H1 (cell line): ENCODE data around the gene SHTN1. TPM values are rescaled to one million over a fixed set of nuclear protein-coding genes. Genes with fewer than 3 reads are reported as not detected.

ENCODE experiments used
- ATF3 ChIP-seq: IDR thresholded peaks from 2 replicates; pipeline ENCODE4 v1.6.1; 2011; ENCODE audit warnings: low read depth, mild to moderate bottlenecking, low read length; ENCODE audit not compliant: insufficient read depth
- YY1 ChIP-seq: IDR thresholded peaks from 2 replicates; pipeline ENCODE4 v1.6.1; 2011; ENCODE audit warnings: low read depth, mild to moderate bottlenecking, low read length
- polyA plus RNA-seq, 7 experiments: library from polyadenylated mRNA; depleted of rRNA in 3 of 7; stranded (reverse) in 5 of 7; unstranded in 2 of 7; fragments of >200 nt in 5 of 7; fragments of 200-250 nt in 2 of 7; gene quantifications; 1 replicate in 5 of 7; 2 replicates in 1 of 7; 4 replicates in 1 of 7; pipeline versions ENCODE4 v1.2.1 to v1.2.3, GENCODE V29; 2011 to 2013; ENCODE audit warnings: missing spikeins in 2 of 7, mixed read lengths in 2 of 7
- total RNA-seq: library from RNA; stranded (reverse); fragmentation: NEBNext Ultra II Directional; extraction: Animal tissue kit (Norgen Biotek cat#: 25700); gene quantifications from 2 replicates; pipeline ENCODE4 v1.2.1, GENCODE V29; 2021

SHTN1 gene
- total and polyA plus RNA-seq, 2 of the 8 experiments (the other 6 are each of a cell fraction or from before 2014, with no cell fraction given), result 3.3 to 12.7 TPM

- TF ChIP-seq ATF3 (no peak), YY1 (no peak)
Observed at GRCh38 chr10:116907245-116907987, 97.6 kb downstream of the SHTN1 start (continued).
